Fibroblast of upper back skin (primary cell): ENCODE measurements around the gene MFAP3.
"Not testable (repeated sequence)": the region's sequence is repeated elsewhere in the genome, so short reads cannot be mapped to it uniquely, and the experiment has no call there.

ENCODE experiments used
- DNase-seq: peaks from one replicate; pipeline ENCODE4 v3.0.0-alpha.2; 2013

Gene MFAP3

DNA sequence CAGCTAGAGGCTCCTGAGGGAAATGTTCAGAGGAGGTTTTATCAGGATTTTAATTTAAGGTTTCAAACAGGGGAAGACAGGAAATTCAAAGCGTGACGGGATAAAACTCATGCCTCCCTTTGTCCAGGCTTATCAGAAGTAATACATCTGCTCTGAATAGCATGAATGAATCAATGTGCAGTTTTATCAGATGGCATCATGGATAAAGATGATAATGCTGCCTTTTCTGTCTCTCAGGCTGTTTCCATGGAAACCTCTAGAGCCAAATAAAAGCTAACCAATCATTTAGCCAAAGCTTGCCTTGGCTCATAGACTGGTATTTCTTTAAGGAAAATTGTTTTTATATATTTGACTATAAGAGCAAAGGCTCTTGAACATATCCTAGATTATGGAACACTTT lies 16.4 kb downstream of the MFAP3 start:
- DNase-seq: no peak

- DNase-seq: peak; percentile 19
Observed at GRCh38 chr5:154058055-154059038, 19.6 kb downstream of the MFAP3 start.

DNA sequence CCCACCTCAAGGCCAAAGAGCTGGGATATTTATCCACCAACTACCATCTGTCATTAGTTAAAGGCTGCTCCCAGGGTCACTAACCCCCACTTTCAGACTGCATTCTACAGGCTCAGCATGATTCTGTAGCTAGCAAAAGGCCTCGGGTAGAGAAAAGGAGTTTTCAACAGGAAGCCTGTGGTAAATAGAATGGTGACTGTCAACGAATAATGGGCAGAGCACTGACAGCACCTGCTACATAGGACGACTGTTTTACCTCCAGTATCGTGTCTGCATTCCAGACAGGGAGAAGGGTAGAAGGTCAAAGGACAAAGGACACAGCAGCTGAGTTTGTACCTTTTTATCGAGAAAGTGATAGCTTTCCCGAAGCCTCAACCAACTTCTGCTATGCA lies 20.3 kb downstream of the MFAP3 start:
- DNase-seq: no peak

DNA sequence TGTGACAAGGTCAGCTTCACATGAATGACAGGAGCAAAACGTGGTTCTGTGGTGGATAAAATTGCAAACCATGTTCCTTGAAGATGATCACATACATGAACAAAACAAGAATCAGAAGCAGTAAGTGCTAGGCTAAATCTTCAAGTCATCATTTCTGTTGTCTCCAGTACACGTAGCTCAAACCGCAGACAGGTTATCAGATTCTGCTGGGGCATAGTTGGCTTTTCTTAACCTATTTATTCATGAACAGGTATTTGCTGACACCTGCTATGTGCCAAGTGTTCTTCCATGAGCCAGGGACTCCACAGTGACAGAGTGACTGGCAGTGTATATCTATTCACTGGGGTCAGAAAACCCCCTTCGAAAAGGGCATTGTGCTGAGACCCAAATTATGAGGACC lies 20.8 kb downstream of the MFAP3 start:
- DNase-seq: no peak

DNA sequence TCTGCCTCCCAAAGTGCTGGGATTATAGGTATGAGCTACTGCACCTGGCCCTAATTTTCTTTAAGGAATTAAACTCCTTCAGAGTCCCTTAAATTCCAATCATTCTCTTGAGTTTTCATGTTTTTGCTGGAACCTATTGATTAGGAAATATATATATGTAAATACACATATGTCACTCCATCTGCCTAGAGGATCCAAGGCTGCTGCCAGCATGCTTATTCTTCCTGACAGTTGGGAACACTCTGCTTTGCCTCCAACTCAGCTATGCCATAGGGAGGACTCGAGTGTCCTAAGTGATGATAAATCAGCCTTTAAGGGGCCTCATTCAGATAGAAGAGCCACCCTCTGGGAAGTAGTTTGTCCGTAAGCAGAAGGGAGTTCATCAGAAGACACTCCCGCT lies 21.8 kb downstream of the MFAP3 start:
- DNase-seq: no peak

DNA sequence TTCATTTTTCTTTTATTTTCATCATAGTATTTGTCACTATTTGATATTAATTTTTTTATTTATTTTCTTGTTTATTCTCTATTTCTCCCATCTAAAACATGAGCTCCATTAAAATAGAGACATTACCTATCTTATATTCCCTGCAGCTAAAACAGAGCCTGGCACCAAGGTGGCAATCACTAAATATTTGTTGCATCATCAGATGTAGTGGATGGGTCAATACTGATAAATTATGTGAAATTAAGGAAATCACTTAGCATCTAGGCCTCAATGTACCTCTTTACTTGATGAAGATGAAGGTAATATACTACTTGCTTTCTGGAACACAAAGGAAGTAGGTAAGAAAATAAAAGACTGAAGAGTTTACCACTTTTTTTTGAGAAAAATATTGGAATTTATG lies 24.6 kb downstream of the MFAP3 start:
- DNase-seq: no peak

DNA sequence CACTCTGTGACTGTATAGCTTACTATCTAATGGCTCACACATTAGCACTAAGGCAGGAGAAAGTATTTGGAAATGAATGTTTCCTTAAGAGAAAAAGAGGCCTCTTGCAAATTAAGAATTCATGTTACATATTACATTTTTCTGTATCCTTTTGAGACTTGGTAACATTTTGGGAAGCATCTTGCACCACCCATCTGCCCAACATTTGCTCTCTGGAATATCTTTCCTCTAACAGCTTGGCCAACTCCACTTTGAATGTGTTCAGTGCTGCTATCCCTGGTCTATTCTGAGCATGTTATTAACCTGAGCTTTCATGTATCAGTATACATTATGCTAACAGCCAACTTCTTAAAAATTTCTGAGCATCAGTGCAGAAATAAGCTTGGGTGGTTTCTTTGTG lies 27.2 kb downstream of the MFAP3 start:
- no peak for DNase-seq

- DNase-seq: not testable (repeated sequence)
Observed at GRCh38 chr5:154069854-154070253, 31.1 kb downstream of the MFAP3 start.

DNA sequence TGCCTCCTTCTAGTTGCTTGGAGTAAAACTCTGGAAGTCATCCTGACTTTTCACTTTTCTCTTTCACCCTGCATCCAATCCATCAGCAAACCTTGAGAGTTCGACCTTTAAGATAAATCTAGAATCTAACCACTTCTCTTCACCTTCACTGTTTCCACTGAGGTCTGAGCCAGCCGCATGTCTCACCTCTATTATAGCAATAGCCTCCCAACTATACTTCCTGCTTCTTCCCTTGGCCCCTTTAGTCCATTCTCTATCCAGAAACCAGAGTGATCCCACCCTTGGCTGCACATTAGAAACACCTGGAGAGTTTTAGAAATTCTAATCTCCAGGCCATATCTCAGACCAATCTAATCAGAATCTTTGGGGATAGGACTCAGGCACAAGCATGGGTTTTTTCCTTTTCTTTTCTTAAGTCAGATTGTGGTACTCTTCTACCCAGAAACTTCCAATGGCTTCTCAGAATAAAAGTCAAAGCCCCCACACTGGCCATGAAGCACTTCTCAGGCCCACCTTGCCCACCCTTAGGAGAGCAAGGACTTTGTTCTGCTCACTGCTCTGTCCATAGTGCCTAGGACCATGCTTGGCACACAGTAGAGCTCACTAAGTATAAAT lies 33.1 kb downstream of the MFAP3 start:
- DNase-seq: no peak

- DNase-seq: peak; percentile 71
Observed at GRCh38 chr5:154072414-154073171, 33.8 kb downstream of the MFAP3 start.

DNA sequence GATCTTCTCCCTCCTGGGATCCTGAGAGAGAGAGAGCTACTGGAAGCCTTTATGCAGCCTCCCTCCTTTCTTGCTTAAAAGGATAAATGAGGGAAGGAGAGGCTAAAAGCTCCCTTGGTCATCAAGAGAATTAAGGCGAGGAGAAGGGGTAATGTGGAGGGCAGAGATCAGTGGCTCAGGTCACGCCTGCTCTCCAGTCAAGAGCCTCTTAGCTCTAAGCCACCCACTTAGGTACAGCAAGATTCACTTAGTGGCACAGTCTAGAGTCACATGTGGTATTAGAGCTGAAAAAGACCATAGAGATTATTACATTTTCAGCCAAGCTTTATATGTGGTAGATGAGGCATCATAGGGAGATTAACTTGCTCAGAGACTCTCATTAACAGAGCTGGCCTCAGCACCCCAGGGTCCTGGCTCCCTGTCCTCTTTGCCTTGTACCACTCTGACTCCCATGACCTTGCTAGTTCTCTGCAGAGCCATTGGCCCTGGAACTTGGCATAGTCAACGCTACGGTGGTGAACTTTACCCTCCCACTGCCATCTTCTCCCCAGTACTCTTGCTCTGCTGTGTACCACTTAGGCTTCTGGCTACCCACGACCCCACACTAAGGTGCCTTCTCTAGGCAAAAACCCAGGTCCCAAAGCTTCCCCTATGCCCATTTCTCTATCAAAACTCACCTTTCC lies 37.6 kb downstream of the MFAP3 start:
- no peak for DNase-seq

DNA sequence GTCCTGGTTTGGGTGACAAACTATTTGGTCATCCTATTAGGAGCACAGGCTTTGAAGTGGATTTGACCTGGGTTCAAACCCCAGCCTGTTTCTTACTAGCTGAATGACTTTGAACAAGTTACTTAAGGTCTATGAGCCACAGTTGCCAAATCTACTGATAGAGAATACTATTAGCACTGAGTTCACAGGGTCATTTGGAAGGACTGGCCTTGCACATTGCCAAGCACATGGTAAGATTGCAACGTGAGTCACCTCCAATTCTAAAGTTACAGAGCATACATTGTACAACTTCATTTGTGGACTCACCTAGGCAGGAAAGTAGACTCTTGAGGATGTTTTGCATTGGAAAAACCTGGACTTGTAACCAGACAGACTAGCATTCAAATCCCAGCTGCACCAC lies 38.9 kb downstream of the MFAP3 start:
- peak; percentile 35 for DNase-seq

- DNase-seq: no peak
Observed at GRCh38 chr5:154078272-154078671, 39.5 kb downstream of the MFAP3 start.

- no peak for DNase-seq
Observed at GRCh38 chr5:154081246-154081645, 42.5 kb downstream of the MFAP3 start.

DNA sequence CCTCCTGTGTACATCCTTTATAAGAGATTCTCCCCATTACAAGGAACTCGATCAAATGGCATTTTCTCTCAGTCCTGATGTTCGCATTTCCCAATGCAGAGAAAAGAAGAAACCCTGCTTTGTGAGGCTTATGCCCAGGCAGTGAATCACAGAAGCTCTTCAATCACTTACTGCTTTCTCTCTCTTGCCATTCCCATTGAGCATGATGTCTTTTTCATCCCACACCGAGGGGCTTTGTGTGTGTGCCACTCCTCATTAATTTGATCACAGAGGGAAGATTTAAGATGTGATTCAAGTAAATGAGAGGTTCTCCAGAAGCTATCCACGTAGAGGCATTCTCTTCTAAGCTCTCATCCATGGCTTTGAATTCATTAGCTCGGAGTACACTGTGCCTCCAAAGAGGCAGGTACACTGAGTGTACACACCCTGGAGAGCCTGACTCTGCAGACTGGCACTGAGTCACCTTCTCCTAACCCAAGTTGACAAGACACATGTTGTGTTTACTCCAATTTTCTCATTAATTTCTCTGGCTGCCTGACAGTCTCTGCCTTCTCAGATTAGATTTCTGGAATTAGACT lies 45.4 kb downstream of the MFAP3 start:
- no peak for DNase-seq

DNA sequence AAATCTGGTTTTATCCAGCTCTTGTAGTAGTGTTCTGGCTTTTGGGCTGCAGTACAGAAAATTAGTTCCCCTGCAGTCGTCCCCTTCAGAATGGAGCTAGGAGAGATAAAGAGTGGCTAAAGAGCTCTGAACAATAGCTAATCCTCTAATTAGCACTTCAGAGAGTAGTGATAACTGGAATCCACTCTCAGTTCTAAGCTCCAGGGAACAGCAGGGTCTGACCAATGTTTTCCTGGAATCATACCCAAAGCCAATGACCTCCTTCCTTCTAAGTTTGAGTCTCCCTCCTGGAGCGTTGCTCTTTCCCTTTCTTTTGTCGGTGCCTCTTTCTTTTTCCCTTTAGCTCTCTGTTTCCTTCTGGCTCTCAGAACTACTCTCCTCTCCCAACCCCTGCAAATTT lies 47.4 kb downstream of the MFAP3 start:
- no peak for DNase-seq

- DNase-seq: peak; percentile 32
Observed at GRCh38 chr5:154086641-154087040, 47.9 kb downstream of the MFAP3 start.

DNA sequence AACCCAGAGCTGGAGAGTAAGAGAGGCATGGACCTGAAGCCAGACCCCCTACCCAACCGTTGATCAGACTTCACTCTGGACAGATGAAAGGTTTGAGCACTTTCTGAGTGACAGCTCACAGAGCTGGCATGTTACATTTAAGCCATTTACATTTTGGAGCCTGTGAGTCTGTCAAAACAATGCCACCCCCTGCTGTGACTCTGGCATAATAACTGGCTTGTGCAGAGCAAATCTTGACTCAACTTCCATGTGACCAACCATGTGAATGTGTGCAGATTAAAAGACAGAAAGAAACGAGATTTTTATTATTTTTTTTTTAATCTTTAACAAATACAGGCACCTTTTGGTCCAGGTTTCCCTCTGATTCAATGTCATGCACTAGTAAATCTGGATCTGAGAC lies 48.5 kb downstream of the MFAP3 start:
- peak; percentile 57 for DNase-seq

DNA sequence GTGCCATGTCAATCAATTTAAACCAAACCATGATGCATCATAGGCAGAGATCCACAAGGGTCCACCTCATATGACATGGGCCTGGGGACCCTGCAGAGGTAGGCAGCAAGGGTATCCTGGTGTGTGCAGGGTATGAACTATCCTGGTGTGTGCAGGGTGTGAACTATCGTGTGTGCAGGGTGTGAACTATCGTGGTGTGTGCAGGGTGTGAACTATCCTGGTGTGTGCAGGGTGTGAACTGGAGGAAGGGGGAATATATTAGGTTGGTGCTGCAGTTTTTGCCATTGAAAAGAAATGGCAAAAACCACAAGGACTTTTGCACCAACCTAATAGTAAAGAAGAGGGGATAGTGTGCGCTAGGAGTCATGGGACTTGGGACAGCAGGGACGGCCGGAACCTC lies 50.0 kb downstream of the MFAP3 start:
- no peak for DNase-seq

DNA sequence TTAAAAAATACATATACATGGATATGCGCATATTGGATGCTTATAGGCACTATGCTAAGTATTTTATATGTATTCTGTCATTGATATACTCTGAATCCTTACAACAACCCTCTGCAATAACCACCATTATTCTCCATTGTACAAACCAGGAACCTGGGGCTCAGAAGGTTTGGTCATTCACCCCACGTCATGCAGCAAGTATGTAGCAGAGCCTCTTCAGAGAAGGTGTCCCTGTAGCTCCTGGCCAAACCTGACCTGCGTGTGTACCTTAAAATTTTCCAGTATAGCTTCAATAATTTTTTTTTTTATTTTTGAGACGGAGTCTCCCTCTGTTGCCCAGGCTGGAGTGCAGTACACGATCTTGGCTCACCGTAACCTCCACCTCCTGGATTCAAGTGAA lies 51.9 kb downstream of the MFAP3 start:
- DNase-seq: no peak

DNA sequence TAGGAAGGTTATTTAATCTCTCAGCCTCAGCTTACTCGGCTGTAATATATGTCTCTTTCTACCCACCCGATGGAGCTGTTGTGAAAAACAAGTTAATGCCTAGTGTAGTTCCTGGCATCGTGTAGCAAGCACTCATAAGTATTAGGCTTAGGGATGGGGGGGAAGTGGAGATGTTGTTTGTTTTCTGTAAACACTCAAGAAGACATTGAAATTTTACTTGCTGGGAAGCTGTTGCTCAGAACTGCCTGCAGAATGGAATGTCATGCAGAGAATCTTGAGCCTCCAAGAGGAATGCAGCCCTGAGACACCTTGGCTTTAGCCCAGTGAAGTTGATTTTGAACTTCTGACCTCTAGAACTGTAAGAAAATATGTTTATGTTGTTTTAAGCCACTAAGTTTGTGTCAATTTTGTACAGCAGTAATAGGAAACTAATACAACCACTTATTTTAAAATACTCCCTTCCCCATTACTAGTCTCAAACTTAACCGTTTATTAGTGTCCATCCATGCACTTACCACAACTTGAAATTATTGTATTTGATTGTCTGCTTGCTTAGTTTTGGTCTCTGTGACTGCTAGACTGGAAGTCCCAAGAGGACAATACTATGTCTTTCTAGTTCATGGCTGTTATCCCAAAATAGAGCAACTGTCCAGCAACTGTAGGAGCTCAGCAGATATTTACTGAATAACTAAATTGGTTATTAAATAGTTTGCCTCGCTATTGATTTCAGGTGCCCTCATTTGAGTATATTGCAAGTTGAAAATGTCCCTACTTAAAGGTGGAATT lies 53.8 kb downstream of the MFAP3 start:
- DNase-seq: peak; percentile 46

DNA sequence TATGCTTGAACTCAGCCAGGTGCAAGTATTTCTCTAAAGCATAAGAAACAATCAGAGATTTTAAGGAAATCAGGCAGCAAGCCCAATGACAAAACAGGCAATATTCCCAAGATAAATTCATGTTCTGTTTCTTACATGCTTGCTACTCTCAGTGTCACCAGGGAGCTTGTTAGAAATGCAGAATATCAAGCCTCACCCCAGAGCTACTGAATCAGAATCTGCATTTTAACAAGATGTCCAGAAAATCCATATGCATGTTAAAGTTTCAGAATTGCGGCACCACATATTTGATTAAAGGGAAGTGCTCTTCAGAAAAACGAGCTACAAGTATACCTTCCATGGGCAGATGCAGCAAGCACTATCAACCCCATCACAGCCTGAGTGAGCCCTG lies 54.4 kb downstream of the MFAP3 start:
- no peak for DNase-seq
